BE2C (cell line): ENCODE results near the gene SAMD3.

ENCODE experiments used
- DNase-seq: peaks from one replicate; pipeline ENCODE4 v3.0.0-alpha.2; 2020
- H3K27me3 ChIP-seq: fragments of 250-450 bp; sonication (Bioruptor Pico); 2 replicates; pipeline ENCODE4 v1.5.1; 2020; ENCODE audit warnings: mild to moderate bottlenecking
- H3K36me3 ChIP-seq: fragments of 250-450 bp; sonication (Bioruptor Pico); 2 replicates; pipeline ENCODE4 v1.5.1; 2020; ENCODE audit warnings: mild to moderate bottlenecking
- H3K4me1 ChIP-seq: fragments of 250-450 bp; sonication (Bioruptor Pico); 2 replicates; pipeline ENCODE4 v1.5.1; 2020
- H3K4me3 ChIP-seq: 2 replicates; pipeline ENCODE4 v1.5.1; 2011; ENCODE audit warnings: low read depth, low read length
- H3K9me3 ChIP-seq: fragments of 250-450 bp; sonication (Bioruptor Pico); 2 replicates; pipeline ENCODE4 v1.5.1; 2020
- TF ChIP-seq, protein P1 (sequence below): IDR thresholded peaks from 2 replicates; pipeline ENCODE4 v1.5.1; 2012; ENCODE audit warnings: mild to moderate bottlenecking, low read depth, low read length

SAMD3 gene

DNA sequence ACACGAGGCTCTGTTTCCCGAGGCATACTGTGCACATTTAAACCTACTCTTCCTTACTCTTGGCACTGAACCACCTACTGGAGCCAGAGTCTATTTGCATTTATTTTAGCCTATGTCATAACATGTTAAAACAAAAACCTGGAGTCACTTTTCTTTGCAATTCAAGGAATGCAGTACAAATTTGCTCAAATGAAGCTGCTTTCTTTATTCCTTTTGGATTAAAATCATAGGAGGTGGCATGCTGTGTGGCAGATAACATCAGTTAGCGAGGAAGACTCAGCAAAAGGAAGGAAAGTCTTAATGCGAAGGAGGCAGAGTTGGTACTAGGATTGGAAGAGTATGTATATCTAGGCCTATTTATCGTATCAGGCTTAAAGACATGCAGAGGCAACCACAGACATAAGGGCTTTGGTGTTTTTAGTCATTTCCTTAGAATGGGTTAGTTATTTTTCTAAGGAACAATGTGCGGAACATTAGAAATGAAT is 92.9 kb downstream of the SAMD3 start:
- Histone ChIP-seq H3K27me3 (no peaks in the 10 kb centered on the region), H3K4me1 (no peaks in the 10 kb centered on the region), H3K4me3 (no peak overlapping the region), H3K9me3 (no peaks in the 10 kb centered on the region), H3K36me3 (no peaks in the 10 kb centered on the region)
- TF ChIP-seq, protein P1, sequence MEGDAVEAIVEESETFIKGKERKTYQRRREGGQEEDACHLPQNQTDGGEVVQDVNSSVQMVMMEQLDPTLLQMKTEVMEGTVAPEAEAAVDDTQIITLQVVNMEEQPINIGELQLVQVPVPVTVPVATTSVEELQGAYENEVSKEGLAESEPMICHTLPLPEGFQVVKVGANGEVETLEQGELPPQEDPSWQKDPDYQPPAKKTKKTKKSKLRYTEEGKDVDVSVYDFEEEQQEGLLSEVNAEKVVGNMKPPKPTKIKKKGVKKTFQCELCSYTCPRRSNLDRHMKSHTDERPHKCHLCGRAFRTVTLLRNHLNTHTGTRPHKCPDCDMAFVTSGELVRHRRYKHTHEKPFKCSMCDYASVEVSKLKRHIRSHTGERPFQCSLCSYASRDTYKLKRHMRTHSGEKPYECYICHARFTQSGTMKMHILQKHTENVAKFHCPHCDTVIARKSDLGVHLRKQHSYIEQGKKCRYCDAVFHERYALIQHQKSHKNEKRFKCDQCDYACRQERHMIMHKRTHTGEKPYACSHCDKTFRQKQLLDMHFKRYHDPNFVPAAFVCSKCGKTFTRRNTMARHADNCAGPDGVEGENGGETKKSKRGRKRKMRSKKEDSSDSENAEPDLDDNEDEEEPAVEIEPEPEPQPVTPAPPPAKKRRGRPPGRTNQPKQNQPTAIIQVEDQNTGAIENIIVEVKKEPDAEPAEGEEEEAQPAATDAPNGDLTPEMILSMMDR, result no peak
- DNase-seq, result no peak

DNA sequence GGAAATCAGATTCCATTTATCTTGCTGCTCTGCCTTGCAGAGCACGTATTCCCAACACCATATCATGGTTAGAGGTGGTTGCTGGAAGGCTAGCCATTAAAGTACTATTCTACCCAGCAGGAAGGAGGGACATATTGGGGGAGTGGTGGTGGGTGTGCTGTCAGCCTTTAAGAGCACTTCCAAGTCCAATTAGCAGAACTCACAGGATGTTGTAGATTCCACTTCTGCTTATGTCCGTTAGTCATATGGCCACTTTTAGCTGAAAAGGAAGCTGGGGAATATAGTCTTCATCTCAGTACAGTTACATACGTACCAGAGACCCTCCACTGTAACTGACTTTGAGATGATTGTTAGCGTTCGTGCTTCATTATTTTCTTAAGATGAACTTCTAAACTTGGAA is 94.4 kb downstream of the SAMD3 start:
- Histone ChIP-seq H3K9me3 (no peaks in the 10 kb centered on the region), H3K27me3 (no peaks in the 10 kb centered on the region), H3K4me1 (no peaks in the 10 kb centered on the region), H3K4me3 (no peak overlapping the region), H3K36me3 (no peaks in the 10 kb centered on the region)
- no peak for DNase-seq
- TF ChIP-seq, protein P1, result no peak

DNA sequence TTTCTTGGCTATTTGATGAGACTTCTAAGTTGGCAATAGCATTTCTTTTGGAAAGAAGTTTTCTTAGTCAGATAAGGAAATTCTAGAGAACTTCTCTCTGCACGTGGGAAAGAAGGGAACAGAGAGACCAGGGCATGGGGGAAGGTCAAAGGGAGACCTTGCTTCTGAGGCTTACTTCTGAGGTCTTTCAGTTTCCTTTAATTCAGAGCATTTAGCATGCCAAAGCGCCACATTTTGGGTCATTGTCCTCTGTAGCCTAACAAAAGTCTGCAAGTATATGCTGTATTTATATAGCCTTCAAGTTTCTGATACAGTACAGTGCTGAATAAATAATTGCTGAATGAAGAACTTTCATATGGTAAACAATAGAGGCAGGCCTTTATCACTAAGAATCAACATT is 95.6 kb downstream of the SAMD3 start:
- Histone ChIP-seq H3K4me1 (no peaks in the 10 kb centered on the region), H3K27me3 (no peaks in the 10 kb centered on the region), H3K9me3 (no peaks in the 10 kb centered on the region), H3K4me3 (no peak overlapping the region), H3K36me3 (no peaks in the 10 kb centered on the region)
- DNase-seq, result no peak
- TF ChIP-seq, protein P1, result no peak

DNA sequence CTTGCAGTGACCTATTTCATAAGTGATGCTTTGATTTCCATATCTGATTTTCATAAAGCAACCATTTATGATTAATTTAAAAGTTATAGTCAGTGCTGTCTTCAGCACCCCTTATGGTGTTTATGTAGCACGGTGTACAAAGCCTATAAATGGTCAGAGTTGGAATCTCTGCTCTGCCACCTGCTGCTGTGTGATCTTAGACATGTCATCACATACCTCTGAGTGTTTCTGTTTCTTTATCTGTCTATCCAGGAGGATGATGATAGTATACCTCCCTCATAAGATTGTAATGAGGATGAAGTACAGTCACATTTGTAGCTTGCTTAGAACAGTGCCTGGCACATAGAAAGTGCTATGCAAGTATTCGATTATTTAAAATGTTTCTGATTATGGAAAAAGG is 100.5 kb downstream of the SAMD3 start:
- Histone ChIP-seq H3K36me3 (no peaks in the 10 kb centered on the region), H3K4me3 (no peak overlapping the region), H3K27me3 (no peaks in the 10 kb centered on the region), H3K9me3 (no peaks in the 10 kb centered on the region), H3K4me1 (no peaks in the 10 kb centered on the region)
- TF ChIP-seq, protein P1, result no peak
- DNase-seq, result no peak

DNA sequence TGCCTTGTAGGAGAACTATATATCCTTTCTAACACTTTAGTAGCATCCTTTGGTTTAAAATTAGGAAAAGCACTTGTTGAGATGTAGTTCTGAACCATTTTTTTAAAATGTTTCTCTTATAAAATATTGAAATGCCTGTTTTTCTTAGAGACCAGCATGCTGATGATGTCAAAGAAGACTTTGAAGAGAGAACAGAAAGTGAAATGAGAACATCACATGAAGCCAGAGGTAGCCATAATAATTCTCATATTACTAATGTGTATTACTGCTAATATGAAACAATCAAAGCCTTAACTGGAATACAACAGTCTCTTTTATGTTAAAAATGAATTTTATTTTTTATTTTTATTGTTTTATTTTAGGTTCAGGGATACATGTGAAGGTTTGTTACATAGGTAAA is 102.0 kb downstream of the SAMD3 start:
- Histone ChIP-seq H3K36me3 (no peaks in the 10 kb centered on the region), H3K27me3 (no peaks in the 10 kb centered on the region), H3K4me1 (no peaks in the 10 kb centered on the region), H3K9me3 (no peaks in the 10 kb centered on the region), H3K4me3 (no peak overlapping the region)
- TF ChIP-seq, protein P1, result no peak
- no peak for DNase-seq

DNA sequence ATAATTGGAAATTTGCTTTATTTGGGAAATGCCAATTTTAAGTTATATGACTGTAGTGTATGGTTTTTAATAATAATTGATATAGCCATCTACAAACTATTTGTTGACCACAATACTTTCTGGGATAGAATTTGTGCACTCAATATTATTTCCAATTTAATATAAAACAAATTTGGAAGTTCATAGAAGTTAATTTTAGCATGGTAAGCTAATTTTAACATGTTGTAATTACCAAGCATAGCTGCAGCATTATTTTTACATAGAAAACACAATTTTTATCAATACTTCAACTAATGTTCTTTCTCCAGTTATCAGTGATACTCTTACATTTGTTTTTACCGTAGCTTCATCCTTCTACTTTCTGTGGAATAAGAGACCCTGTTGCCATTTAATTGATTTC is 103.5 kb downstream of the SAMD3 start:
- H3K4me3 ChIP-seq, result no peak overlapping the region
- H3K36me3 ChIP-seq, result no peaks in the 10 kb centered on the region
- no peak for DNase-seq
- H3K4me1 ChIP-seq, result no peaks in the 10 kb centered on the region
- no peaks in the 10 kb centered on the region for H3K9me3 ChIP-seq
- H3K27me3 ChIP-seq, result no peaks in the 10 kb centered on the region
- TF ChIP-seq, protein P1, result no peak
